ENCODE data around the gene GAMT. TPM values are rescaled to one million over a fixed set of nuclear protein-coding genes. Genes with fewer than 3 reads are reported as not detected.

Gene GAMT
- total and polyA plus RNA-seq, 2 of the 13 experiments (the other 11 are each of a cell fraction or from before 2014, with no cell fraction given): 115 to 124 TPM

GRCh38 chr19:1438035-1438932, 36.9 kb upstream of the GAMT start, which contains the start of gene RPS15 (continued):
- no peak for TF ChIP-seq ATRX (CRISPR knock-in tag; IDR thresholded peaks at IDR 0.05; ENCODE audit: borderline replicate concordance)
- 0 out of 2 replicates have a peak, but pooled peaks have one; percentile 12 for TF ChIP-seq ZNF512 (CRISPR knock-in tag; IDR thresholded peaks at IDR 0.05)
- TF ChIP-seq ZNF644 (CRISPR knock-in tag; IDR thresholded peaks at IDR 0.05; ENCODE audit: low read depth): no peak
- peak; percentile 72; the same call in 1 of the 2 replicates for TF ChIP-seq ZNF337 (CRISPR knock-in tag; IDR thresholded peaks at IDR 0.05; ENCODE audit: borderline replicate concordance, low read depth)
- TF ChIP-seq SKIL (CRISPR knock-in tag; IDR thresholded peaks at IDR 0.05; ENCODE audit: borderline replicate concordance): peak; percentile 67
- peak; percentile 61; the same call in 1 of the 2 replicates for TF ChIP-seq LBX2 (CRISPR knock-in tag; IDR thresholded peaks at IDR 0.05; ENCODE audit: borderline replicate concordance)
- TF ChIP-seq MED1 (CRISPR knock-in tag; IDR thresholded peaks at IDR 0.05): peak; percentile 94
- TF ChIP-seq PRDM15 (CRISPR knock-in tag; IDR thresholded peaks at IDR 0.05): peak; percentile 42; the same call in 1 of the 2 replicates
- TF ChIP-seq RFX3 (CRISPR knock-in tag; IDR thresholded peaks at IDR 0.05): no peak
- peak; percentile 73; the same call in 1 of the 2 replicates for TF ChIP-seq BRF2 (CRISPR knock-in tag; IDR thresholded peaks at IDR 0.05)
- TF ChIP-seq KDM2A (CRISPR knock-in tag; IDR thresholded peaks at IDR 0.05; ENCODE audit: borderline replicate concordance, low read depth): peak; percentile 99
- peak; percentile 35; the same call in 1 of the 2 replicates for TF ChIP-seq RERE (CRISPR knock-in tag; IDR thresholded peaks at IDR 0.05; ENCODE audit: low read depth)

Data from HepG2 (cell line).